MM.1S (cell line): ENCODE data around the gene TBX20.
"Not testable (repeated sequence)": the region's sequence is repeated elsewhere in the genome, so short reads cannot be mapped to it uniquely, and the experiment has no call there.

ENCODE experiments used
- CTCF ChIP-seq: fragments of 300-600 bp; sonication (generic); IDR thresholded peaks from 2 replicates; pipeline ENCODE4 v1.5.1; 2016; ENCODE audit warnings: antibody characterized with exemption, low read length, mixed read lengths
- EZH2 ChIP-seq: fragments of 300-600 bp; sonication (generic); optimal IDR thresholded peaks from 2 replicates; pipeline ENCODE3; 2017; ENCODE audit warnings: low read depth, mild to moderate bottlenecking, antibody characterized with exemption, low read length, mixed read lengths
- EZH2phosphoT487 ChIP-seq: fragments of 300-600 bp; sonication (generic); IDR thresholded peaks from 2 replicates; pipeline ENCODE4 v1.6.1; 2018; ENCODE audit warnings: antibody characterized with exemption, low read length

- not testable (repeated sequence) for TF ChIP-seq CTCF, EZH2, EZH2phosphoT487
These were observed 63.6 kb downstream of the TBX20 start for GRCh38 chr7:35190146-35190773.
